ENCODE results near the gene SENP6.

DNA sequence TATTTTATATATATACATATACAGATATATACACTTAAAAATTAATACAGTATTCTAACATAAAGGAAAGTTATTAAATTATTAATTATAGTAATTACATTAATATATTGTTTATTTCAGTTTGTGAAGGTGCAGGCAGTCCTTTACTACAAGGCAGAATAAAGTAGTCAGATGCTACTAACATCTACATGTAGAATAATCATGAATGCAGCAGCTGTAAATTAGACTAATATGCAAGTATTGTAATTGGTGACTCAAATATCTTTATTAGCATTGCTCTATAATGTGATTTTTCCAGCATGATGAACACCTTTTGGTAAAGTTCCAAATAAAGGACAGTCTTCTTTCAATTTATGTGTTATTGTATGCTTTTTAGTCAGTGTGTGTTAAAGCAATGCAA lies 164.7 kb downstream of the SENP6 start:
- no peak for TF ChIP-seq POLR2A (IDR thresholded peaks at IDR 0.05; ENCODE audit: low read length)
- no peak for TF ChIP-seq GATA1 (IDR thresholded peaks at IDR 0.05; ENCODE audit: low read depth, low read length)
